Activated T-cell treated with anti-CD3 and anti-CD28 coated beads, Interleukin-2, amount 50 U/mL, for 1 hour (primary cell): ENCODE data around the gene MACROD2.

Experiments used
- DNase-seq: peaks from one replicate; pipeline ENCODE4 v3.0.0-alpha.2; 2020

MACROD2 gene

GRCh38 chr20:14342918-14343317, 347.6 kb downstream of the MACROD2 start:
- DNase-seq, result no peak

GRCh38 chr20:14343491-14344065, 348.3 kb downstream of the MACROD2 start:
- DNase-seq, result no peak

GRCh38 chr20:14344746-14345145, 349.4 kb downstream of the MACROD2 start:
- DNase-seq, result no peak

DNA sequence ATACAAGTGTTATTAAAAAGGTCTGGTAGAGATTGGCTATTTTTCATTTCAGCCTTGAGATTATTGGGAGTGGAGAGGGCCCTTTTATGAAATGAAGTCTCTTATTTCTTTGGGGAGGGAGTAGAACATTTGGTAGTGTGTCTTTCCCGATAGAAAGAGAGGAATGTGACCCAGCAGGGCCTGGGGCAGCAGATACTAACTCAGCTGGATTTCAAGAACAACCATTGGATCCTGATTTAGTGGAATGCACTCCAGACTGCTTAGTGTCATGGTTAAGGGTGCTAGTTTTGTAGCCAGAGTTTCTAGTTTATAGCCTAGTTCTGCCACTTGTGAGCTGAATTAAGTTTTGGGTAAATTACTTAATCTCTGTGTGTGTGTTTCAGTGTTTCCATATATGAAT, 360.5 kb downstream of the MACROD2 start:
- DNase-seq, result no peak

DNA sequence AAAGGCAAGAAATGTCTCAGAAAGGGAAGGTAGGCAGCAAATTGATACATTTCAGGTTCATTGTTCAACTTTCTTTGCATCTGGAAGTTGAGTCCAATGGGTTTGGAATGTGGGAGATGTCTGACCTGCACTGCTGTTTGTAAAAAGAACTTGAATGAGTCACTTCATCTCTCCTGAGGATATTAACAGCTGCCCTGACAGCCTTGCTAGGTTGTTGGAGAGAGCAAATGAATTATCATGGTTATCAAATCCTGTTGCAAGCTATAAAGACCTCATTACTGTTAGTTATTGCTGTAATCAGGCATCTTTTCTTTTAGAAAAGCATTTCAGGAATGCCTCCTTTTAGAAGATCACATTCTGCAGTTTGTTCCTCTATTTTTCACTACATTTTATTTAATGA, 365.1 kb downstream of the MACROD2 start:
- no peak for DNase-seq

- DNase-seq, result no peak
Observed at GRCh38 chr20:14361509-14362345, 366.4 kb downstream of the MACROD2 start.

DNA sequence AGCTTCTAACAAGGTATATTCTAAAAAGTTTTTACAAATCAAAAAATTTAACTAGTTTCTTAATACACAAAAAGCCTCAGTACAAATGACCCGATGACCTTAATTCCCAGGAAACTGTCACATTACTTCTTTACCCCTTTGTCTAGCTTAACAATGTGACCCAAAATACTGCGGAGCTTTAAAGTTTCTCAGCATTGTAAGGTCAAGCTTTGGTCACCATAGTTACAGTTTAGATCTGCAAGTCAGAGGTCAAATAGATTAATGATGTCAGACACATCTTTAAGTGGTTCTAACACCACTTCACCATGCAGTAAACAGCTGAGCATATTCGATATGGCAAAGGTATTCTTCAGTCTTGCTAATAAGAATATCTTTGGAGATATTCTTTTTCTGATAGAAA, 378.9 kb downstream of the MACROD2 start:
- no peak for DNase-seq

DNA sequence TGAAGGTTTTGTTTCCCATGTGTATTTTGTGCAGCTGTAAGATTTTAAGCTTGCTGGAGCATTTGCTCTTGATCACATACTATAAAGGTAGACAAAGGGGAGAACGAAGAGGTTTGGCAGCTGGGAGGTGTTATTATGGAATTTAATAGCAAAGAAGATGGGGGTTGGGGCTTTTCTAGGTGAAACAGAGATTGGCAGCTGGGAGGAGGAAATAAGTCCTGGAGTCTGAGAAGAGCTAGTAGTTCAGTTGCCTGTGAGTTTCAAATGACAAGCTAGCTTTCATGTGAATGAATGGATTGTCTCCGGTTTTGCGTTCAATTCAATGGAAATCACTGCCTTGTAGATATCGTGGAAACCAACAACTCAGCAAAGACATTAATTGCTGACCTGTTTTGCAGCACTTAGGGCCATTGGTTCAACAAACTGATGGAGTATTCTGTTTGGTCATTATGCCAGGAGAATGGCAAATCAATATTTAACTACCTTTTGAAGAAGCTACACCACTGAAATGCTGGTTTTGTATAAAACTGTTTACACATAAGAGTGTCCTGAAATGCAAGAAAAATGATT, 380.2 kb downstream of the MACROD2 start:
- no peak for DNase-seq

DNA sequence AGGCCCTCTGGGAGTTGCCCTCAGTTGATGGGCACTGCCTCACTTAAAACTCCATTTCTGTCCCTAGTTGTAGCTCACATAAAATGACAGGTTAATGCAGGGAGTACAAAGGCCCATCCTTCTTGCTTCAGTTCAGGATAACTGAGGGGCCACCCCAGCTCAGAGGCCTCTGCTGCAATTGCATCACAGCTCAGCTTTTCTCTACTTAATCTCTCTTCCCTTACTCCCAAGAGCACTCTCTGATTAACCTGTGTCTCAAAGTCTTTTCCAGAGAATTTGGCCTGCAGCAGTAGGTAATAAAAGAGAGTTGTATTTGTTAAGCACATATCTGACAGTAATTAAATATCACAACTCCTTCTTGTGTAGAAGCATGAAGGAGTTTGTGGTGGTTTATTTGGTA, 383.0 kb downstream of the MACROD2 start:
- DNase-seq, result no peak

- no peak for DNase-seq
Observed at GRCh38 chr20:14383335-14383734, 388.0 kb downstream of the MACROD2 start.

GRCh38 chr20:14384416-14385175, 389.3 kb downstream of the MACROD2 start:
- DNase-seq, result no peak

DNA sequence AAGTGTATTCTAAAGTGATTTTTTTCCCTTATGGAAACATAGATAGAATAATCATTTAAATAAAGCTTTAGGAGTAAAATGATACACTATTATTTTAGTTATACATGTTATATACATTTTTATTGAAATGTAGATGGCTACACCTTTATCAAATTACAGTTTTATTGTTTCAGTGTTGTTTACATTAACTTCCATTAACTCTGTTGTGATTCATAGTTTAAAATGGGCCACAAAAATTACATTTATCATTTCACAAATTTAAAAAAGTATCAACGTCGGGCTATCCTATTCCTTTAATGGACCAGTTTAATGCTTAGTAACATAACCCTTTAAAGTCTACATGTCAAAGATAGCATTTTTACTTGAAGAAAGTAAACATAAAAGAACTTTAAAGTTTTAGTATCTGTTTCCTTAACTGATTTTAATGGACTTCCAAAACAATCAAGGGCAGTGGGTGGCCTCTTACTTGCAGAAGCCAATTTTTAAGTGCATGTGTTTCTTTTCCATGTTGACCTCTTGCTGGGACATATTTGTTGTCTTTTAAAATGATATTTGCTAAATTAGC, 389.9 kb downstream of the MACROD2 start:
- no peak for DNase-seq

- DNase-seq, result no peak
Observed at GRCh38 chr20:14386726-14387125, 391.4 kb downstream of the MACROD2 start.

DNA sequence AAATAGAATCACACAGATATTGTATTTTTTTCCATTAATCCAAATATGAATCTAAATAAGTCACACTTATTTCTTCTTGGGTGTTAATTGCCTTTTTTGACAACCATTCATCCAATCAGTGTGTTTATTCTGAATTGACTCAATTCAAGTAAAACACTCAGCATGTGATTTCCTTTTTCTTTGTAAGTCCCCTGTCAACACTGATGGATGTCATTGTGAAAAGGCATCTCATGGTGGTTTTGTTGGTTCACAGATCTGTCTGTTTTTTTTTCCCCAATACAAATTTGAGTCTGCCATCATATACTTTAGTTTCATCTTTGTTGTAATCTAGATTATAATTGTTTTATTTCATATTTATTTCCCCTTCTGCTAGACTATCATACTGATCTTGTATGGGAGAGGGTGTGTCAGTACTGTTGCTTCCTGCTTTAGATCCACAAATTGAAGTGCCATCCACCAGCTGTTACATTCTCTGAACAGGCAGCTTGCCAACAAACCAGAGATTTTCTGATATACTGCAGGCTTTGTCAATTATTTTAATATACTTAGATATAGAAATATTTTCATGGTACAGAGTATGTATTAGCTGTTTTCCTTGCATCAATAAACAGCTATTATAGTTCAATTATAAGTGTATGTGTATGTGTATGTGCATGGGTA, 406.3 kb downstream of the MACROD2 start:
- DNase-seq, result no peak

DNA sequence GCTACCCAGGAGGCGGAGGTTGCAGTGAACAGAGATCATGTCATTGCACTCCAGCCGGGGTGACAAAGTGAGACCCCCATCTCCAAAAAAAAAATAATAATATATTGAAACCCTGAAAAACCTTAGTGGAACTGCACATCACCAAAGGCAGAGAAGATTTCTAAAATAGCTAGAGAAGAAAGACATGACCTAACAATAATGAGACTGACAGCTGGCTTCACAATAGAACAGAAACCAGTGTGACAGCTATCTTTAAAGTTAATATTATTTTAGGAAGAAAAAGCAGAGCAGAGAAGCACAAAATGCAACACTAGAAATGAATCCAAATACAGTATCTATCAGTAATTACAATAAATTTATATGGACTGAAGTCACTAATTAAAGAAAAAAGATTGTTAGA, 409.2 kb downstream of the MACROD2 start:
- no peak for DNase-seq

GRCh38 chr20:14406495-14406894, 411.2 kb downstream of the MACROD2 start:
- no peak for DNase-seq

GRCh38 chr20:14407336-14407735, 412.0 kb downstream of the MACROD2 start:
- no peak for DNase-seq

- no peak for DNase-seq
Observed at GRCh38 chr20:14410869-14411555, 415.7 kb downstream of the MACROD2 start.

DNA sequence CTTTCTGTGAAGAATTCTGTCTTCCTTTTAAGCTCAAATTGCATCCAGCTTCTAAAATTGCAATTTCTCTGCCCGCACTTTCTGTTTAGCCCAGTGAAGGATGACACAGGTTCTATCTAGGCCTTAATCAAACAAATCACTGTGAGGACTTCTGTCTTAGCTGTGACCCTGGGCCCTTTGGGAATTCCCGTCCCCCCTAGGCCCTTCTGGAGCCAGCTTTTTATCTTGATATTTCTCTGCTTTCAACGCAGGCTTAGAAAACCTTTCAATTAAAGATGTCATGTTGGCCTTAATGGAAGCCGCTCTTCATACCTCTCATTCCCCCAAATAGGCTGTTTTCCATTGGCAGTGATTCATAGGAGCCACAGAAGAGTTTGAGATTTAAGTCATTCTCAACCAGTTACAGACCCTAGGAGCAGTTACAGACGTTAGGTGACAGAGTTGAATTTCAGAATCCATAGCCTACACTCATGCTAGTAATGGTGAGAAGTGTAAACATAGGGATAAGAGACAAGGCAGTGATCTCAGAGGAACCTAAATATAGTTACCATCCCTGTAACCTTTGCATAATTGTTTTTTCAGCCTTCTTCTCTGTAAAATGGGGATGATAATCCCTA, 416.9 kb downstream of the MACROD2 start:
- no peak for DNase-seq

DNA sequence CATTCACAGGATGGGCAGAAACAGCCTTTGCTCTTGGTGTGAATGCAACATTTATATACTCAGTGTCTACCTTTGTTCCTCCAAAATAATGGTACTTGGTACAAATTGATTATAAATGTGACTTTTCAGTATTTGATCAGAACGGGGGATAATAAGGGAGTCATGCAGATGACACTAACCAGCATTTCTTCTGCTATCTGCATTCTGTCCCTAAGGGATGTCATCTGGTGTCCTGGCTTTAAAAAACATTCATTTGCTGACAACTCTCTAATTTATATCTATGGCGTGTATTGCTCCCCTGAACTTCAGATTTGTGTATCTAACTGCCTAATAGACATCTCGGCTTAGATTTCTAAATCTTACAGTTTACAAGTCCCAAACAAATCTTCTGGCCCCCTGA, 418.5 kb downstream of the MACROD2 start:
- no peak for DNase-seq

DNA sequence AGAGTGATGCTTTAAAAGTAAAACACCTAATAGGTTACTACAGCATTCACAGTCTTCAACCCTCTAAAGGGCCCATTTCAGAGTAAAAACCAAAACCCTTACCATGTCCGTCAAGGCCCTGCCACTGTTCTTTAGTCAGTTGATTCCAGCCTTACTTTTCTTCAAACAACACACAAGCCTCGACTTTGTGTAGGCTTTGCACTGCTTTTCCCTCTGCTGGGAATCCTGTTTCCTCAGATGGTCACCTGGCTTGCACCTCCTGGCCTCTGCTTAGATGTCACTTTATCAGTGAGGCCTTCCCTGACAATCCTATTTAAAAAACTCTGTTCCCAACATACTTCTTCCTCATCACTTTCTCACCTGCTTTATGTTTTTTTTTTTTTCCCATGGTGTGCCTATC, 419.2 kb downstream of the MACROD2 start:
- no peak for DNase-seq

DNA sequence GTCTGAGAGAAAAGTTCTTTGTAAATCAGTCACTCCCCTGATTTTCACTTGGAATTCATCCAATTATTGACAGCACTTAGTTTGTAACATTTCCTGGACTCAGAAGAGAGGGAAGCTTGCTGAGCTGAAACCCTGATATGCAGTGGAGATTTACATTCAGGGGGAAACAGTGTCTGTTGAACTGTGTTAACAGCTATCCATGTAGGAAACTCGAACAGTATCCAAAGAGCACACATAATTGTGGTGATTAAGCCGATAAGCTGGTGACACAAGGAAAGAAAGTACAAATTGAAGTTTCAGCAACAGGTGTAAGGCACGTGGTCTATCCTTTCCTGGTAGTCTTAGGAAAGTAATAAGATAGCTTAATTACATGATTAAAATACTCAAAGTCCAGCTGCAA, 420.2 kb downstream of the MACROD2 start:
- no peak for DNase-seq
